ENCODE data around the gene PPME1.

Gene PPME1

DNA sequence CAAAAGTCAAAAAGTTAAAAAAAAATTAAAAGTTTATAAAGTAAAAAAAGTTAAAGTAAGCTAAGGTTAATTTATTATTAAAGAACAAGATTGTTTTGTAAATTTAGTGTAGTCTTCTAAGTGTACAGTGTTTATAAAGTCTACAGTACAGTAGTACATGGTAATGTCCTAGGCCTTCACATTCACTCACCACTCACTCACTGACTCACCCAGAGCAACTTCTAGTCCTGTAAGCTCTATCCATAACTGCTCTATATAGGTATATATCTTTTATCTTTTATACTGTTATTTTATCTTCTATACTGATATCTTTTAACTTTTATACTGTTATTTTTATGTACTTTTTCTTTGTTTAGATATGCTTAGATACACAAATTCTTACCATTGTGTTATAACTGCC lies 11.4 kb upstream of the PPME1 start:
- in situ Hi-C loops (cut with MboI; ENCODE audit: low sequenced_read_pairs), result no loop called here

DNA sequence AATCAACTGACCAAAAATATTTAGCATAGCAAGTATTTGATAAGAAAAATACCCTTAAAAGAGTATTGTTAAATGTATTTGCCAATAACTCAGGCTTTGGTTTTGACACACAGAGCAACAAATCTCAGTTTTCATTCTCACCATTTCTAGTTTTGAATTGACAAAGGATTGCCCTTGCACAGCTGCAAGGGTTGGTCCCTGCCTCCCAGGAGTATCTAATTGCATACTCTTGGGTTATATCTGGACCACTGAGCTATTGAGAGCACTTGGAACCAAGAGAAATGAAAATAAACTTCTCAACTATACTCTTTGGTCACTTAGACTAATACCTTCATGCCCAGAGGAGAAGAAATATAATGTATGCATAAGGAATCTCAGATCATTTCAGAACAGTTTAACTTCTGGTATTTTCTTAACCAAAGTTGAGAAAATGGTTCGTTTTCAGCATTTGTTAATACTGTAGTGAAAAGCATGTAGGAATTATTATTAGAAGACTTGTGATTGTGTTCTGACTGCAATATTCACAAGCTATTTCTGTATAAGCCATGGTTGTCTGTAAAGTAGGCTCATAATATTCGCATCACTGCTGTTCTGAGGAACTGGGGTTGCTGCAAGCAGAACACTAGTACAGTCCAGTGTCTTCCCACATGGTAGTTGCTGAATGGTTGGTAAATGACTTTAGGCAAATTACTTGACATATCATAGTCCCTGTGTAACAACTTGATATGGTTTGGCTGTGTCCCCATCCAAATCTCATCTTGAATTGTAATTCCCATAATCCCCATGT lies 8.2 kb upstream of the PPME1 start:
- in situ Hi-C loops (cut with MboI; ENCODE audit: low sequenced_read_pairs), result no loop called here

DNA sequence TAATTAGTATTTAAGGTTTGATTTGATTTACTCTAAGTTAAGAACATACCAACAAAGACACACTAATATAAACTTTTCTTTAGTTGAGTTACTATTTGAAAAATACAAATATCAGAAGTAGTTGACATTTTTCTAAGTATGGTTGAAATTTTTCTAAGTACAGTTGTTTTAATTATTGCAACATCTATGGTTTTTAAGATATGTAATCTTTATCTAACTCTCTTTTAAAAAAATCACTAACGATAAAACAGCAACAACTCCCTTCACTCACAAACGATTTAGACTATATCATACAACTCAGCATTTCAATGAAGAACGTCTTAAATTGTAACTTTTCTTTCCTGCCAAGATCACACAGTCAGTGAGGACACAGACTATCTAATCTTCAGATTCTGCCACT lies 2.3 kb upstream of the PPME1 start:
- in situ Hi-C loops (cut with MboI; ENCODE audit: low sequenced_read_pairs), result no loop called here

DNA sequence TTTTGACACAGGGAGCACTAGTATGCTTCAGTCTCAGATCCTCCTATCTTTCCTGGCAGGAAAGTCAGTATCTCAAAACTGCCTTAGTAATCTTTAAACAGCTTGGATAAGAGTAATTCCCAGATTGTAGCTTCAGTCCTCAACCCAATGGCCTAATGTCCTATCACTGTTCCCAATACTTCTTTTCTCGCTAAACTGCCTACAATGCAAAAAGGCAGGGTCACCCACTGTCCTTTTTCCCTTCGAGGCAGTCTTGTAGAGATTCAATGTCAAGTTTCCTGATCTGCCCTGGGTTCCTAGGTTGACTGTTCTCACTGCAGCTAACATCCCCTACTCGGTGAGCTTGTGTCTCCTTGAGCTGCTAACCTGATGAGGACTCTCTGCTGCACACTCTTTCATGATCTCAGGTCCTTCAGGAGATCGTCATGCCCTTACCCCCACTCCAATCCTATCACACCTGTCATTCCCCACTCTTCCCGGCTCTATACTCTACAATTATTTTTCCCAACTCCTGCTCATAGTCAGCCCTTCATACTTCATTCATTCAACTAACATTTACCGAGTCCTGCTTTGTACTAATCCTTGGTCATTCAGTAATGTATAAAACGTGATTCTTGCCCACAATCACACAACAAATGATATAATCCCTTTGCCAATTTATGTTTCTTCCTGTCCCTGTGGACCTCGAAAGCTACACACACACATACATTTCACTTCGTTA lies 1.2 kb upstream of the PPME1 start:
- in situ Hi-C loops (cut with MboI; ENCODE audit: low sequenced_read_pairs), result no loop called here

DNA sequence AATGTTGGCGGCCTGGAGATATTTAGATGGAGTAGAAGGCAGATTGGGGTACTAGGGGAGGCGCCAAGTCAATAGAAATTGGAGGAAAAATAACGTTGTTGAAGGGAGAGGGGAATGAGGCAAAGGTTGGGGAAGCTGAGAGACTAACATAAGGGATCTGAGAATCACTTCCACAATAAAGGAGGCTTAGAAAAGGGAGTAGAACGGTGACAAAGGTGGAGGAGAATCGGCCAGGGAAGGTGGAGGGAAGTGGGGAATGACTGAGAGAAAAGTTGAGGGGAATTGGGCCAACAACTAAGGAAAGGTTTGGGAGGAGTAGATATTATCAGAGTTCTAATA lies 510 bp downstream of the PPME1 start:
- in situ Hi-C loops (cut with MboI; ENCODE audit: low sequenced_read_pairs), result no loop called here

DNA sequence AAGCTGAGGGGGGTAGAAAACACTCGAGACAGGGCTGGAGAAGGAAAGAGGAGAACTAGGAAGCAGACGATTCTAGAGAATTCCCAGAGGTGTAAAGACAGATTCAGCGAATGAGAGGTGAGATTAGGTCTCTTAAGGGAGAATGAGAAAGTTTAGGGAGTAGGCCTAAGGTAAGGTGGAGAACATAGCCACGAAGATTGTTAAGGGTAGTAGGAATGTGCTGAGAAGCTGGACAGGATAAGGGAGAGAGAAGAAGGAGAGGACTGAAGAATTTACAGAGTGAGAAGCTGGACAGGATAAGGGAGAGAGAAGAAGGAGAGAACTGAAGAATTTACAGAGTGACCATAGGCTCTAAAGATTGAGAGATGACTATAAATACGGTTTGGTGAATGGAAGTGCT lies 908 bp downstream of the PPME1 start:
- in situ Hi-C loops (cut with MboI; ENCODE audit: low sequenced_read_pairs), result no loop called here

DNA sequence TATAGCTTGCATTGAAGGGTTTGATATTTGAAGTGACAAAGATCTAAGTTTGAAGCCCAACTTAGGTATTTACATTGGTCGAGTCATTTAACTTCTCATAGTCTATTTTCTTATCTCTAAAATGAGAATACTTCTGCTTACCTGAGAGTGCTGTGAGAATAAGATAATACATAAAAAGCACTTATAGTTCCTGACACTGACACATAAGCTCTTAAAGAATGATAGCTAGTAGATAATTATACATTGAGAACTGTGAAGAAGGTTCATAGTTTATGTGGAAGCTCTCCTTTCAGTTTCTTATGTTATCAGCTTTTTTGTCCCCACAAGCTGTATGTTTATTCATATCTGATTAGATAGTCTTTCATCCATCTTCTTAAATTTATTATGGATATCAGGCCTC lies 4.8 kb downstream of the PPME1 start:
- in situ Hi-C loops (cut with MboI; ENCODE audit: low sequenced_read_pairs), result no loop called here

DNA sequence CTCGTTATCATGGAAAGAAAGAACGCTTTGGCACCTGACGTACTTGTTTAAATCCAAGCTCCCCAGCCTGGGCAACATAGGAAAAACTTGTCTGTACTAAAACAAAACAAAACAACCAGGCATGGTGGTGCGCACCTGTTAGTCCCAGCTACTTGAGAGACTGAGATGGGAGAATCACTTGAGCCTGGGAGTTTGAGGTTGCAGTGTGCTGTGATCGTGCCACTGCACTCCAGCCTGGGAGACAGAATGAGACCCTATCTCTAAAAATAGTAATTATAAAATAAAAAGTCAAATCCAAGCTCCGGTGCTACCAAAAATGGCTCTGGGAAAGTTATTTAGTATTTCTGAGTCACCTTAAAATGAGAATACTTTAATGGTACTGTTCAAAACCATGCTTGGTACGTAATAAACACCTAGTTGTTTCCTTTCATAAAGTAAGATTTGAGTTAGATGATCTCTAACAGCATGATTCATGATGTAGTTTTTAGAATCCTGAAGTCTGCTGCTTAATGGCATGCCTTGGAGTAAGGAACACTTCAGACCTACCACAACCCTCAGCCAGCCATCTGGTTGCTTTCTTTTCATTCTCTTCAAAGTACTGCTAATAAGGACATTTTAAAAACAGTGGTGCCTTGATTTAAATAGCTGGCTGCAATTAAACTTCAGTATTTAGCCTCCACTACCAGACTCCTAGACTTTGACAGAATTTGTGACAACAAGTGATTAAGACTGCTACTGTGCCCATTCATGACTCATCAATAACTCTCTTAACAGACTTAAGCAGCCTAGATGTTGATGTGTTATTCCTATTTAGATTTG lies 8.4 kb downstream of the PPME1 start:
- in situ Hi-C loops (cut with MboI; ENCODE audit: low sequenced_read_pairs), result no loop called here

DNA sequence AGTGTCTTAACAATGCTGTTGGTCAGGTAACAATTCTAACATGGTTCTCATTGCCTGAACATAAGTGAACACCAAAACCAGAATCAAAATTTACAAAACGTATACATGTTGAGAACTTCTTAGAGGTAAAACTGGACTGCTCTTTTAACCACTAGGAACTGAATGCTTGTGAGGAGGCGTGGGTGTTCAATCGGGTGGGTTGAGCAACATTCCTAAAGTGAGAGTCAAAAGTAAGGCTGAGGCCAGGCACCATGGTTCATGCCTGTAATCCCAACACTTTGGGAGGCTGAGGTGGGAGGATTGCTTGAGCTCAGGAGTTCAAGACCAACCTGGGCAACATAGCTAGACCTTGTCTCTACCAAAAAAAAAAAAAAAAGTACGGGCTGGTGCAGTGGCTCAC lies 11.5 kb downstream of the PPME1 start:
- in situ Hi-C loops (cut with MboI; ENCODE audit: low sequenced_read_pairs), result no loop called here

DNA sequence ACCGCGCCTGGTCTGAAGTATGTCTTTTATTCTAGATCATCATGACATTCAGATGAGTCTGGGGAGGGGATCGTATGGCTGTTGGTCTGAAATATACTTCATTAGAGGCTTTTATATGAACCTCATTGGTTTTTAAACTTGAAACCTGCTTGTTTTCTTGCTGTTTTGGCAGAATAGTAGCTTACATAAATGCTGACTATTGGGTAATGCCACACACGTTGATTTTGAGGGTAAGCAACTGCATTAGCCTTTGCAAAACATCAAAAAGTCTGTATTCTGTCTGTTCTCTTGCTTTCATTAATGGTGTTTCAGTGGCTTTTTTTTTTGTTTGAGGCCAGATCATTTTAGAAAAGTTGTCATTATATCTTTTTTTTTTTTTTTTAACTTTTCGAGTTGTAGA lies 14.2 kb downstream of the PPME1 start:
- in situ Hi-C loops (cut with MboI; ENCODE audit: low sequenced_read_pairs), result no loop called here

DNA sequence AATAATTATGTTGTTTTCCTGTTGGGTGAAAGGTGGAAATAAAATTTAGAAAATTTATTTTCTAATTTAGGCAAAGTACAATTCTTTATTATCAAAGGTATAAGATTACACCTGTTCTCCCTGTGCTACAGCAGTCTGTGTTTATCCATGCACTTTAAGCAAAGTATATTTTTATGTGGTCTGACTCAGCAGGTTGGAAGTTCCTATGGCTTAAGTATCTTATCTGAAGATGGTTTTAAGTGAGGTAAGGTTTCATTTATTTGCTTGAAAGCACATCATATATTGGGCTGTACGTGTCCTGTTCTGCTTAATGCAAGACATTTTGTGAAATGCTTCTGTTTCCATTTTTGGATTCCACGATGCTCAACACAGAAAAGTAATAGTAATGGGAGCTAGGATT lies 14.6 kb downstream of the PPME1 start:
- in situ Hi-C loops (cut with MboI; ENCODE audit: low sequenced_read_pairs), result no loop called here

DNA sequence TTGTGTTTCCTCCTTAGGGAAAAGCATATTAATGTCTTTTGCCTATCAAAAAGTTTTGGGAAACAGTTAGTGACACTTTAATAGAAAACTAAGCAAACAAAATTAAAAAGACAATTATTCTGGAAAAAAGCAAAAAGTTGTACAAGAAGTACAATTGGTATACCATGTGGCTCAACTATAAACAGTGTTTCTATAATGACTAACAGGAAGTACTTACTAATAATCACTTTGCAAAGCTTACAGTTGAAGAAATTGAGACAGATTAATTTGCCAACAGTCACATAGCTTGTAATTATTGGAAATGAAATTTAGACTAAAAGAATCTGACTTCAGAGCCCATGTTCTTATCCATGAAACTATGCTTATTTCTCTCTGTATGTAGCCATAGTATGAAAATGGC lies 24.7 kb downstream of the PPME1 start:
- in situ Hi-C loops (cut with MboI; ENCODE audit: low sequenced_read_pairs), result no loop called here

DNA sequence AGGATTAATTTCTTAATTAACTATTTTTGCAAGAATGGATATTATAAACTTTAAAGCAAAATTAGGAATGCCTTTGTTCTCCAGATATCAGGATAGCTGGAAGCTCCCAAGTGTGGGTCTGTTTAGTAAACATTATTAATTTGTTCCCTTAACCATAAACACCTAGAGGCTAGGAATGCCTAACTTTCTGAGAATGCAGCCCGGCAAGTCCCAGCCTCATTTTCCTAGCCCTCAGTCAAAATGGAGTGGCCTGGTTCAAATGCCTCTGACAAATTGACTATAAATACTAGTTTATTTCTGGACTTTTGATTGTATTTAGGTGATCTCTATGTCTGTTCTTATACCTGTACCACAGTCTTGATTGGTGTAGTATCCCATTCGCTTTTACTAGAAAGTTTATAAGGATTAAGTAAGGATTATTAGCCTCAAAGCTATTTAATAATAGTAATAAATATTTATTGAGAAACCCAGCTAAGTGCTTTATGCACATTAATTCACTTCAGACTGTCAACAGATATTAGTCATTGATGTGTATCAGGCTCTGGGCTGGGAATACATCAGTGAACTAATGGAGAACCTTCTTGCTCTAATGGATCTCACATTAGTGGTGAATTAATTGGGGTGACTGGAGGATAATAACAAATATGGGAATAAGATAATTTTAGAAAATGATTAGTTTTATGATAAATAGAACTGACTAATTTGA lies 25.8 kb downstream of the PPME1 start:
- in situ Hi-C loops (cut with MboI; ENCODE audit: low sequenced_read_pairs), result no loop called here

DNA sequence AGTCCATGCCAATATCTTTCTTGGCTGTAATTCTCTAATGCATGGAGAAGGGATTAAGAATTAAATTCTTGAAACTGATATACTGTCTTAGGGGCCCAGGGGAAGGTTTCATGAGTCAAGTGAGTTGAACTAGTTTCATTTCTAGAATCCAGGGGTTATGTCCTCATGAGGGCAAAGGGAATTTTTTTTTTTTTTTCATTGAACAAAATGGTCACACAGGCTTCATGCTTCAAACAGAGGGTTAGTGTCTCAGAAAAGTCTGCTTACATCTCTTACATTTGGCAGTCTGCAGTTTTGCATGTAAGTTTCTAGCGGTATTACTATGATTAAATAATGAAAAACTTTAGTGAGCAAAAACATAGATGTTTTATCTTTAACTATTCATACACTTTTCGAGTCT lies 32.9 kb downstream of the PPME1 start:
- in situ Hi-C loops (cut with MboI; ENCODE audit: low sequenced_read_pairs), result no loop called here

DNA sequence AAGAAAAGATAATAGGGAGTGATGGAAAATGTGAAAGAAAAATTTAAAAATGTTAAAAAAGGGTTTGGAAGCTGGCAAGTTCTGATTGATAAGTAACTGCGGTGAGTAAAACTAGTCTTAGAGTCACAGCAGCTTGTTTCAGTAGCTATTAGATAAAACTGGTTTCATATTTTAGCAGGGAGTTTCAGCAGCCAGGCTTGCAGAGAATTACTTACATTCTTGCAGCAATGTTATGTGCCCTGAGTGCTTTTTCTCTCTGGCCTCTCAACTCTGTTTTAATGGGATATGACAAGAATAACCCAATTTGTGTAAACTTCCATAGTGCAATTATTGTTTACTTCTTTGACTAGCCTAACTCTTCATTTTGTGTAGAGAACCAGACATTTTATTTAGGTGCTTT lies 33.6 kb downstream of the PPME1 start:
- in situ Hi-C loops (cut with MboI; ENCODE audit: low sequenced_read_pairs), result no loop called here

DNA sequence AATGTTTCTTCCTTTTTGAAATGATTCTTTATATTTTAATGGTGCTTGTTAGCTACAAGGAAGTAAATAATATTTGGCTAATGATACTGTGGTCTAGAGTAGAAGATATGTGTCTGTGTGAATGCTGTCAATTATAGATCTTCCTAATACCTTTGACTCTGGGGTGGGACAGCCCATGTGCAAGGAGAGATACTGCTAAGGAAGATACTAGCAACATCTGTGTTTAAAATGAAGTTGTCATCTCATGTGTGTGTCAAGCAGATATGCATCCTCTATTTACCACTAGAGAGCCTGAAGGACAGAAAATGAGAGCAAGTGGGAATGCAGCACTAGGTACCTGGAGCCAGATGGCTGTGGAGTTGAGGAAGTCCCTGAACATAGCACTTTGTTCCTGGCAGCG lies 34.1 kb downstream of the PPME1 start:
- in situ Hi-C loops (cut with MboI; ENCODE audit: low sequenced_read_pairs), result no loop called here

DNA sequence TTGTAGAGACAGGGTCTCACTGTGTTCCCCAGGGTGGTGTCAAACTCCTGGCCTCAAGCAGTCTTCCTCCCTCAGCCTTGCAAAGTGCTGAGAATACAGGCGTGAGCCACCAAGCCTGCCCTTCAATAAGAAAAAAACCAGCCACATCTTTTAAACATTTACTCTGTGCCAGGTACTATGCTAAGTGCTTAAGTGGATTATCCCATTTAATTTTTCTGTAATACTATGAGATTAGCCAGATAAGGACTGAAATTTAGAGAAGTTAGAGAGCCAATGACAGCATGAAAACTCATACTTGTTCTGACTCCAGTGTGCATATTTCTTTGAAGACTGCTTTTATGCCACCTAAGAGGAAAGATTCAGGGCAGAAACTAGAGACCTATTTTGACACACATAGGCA lies 35.7 kb downstream of the PPME1 start:
- in situ Hi-C loops (cut with MboI; ENCODE audit: low sequenced_read_pairs), result no loop called here

DNA sequence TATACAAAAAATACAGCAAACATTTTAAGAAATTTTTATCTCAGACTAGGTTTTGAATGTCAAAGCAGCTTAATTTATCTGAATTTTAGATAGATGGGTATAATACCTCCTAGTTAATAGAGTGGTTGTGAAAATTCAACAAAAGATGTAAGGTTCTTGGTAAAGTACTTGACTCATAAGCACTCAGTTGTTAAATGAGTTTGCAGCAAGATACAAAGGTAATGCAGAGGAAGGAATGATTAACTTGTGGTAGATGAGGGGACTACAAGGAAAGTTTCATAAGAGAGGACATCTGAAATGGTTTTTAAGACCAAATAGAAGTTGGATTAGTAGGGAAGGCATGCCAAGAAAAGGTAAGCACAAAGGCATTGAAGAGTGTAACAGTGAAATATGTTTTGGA lies 37.4 kb downstream of the PPME1 start:
- in situ Hi-C loops (cut with MboI; ENCODE audit: low sequenced_read_pairs), result no loop called here

DNA sequence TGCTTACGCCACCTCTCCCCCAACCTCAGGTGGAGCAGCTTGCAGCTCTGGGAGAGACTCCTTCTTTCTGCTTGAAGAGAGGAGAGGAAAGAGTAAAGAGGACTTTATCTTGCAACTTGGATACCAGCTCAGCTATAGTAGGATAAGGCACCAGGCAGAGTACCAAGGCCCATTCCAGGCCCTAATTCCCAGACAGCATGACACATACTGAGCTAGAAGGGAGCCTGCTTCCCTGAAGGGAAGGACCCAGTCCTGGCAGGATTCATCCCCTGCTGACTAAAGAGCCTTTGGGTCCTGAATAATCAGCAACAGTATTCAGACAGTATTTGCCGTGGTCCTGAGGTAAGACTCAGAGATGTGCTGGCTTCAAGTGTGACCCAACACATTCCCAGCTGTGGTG lies 41.4 kb downstream of the PPME1 start:
- in situ Hi-C loops (cut with MboI; ENCODE audit: low sequenced_read_pairs), result no loop called here

DNA sequence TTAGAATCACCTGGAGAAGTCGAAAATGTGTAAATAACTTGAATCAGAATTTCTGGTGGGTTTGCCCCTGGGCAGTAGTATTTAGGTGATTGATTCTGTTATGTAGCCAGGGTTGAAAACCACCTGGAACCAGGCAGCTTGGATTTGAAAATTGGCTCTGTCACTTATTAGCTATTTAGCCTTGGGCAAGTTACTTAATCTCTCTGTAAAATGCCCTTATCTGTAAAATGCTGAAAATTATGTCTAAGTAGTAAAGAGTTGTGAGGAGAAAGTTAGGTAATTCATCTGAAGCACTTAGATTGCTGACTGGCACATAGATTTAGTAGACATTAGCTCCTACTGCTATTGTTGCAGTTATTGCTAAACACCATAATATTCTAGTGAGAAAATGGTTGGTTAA lies 49.3 kb downstream of the PPME1 start:
- in situ Hi-C loops (cut with MboI; ENCODE audit: low sequenced_read_pairs), result no loop called here

DNA sequence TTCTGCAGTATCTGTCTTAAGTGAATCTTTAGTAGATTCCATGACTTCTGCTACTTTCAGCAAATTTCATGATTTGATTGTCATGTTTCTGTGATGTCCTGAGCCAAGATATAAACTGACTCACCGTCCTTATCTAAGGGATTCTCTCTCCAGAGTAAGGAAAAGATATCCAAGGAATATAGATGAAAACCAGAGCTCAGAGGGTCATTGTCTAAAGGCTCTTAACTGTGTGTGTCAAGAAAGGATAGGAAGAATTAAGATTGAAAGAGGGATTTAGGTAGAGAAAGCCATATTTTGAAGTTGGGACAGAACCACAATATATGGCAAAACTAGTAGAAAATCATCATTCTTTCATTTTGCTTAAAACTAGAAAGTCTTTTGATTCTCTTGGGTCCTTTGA lies 50.7 kb downstream of the PPME1 start:
- in situ Hi-C loops (cut with MboI; ENCODE audit: low sequenced_read_pairs), result no loop called here
